ENCODE measurements around the gene LRRC71. TPM values are rescaled to one million over a fixed set of nuclear protein-coding genes. Genes with fewer than 3 reads are reported as not detected.

The LRRC71 gene
- total RNA-seq, 1 experiment from 2014 or later = not detected

- no peak for DNase-seq (ENCODE audit: low spot score)
These were observed 26.7 kb downstream of the LRRC71 start for GRCh38 chr1:156947127-156947526.

- no peak for DNase-seq (ENCODE audit: low spot score)
These were observed 27.5 kb downstream of the LRRC71 start for GRCh38 chr1:156947818-156948525.

GRCh38 chr1:156948708-156949107, 28.3 kb downstream of the LRRC71 start:
- no peak for DNase-seq (ENCODE audit: low spot score)

DNA sequence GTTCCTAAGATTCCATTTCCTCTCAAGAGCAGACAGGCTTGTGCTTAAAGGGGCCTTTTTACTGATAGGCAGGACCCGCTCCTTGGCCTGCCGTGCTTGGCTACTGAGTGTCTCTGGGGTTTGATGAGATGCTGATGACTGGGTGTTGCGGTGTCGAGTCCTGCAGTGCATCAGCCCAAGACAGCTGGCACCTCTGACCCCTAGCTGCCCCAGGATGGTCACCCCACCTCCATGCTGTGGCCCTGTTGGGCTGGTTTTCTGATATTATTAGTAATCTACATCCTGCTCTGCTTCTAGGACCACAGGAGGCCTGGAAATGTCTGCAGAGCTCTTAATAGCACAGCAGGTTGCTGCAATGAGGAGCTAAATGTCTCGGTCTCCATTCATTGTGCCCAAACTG, 28.7 kb downstream of the LRRC71 start:
- DNase-seq (ENCODE audit: low spot score) = no peak

DNA sequence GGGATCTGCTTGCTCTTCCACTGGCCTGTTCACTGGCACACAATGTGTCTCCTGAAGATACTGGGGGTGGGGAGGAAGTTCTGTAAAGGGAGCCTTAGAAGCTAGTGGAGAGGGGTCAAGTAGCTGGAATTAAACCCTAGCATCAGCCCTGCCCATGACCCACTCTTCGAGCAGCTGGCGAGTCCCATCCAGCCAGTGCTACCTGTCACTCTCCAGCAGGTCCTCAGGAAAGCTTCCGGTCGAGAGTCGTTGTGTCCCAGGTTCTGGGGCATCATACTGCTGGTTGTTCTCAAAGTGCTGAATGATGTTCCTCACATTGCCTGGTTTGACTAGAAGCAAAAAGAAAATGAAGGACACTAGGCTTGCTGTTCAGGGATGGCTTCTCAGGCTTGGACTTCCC, 30.9 kb downstream of the LRRC71 start:
- no peak for DNase-seq (ENCODE audit: low spot score)

- DNase-seq (ENCODE audit: low spot score) = no peak
These were observed 33.1 kb downstream of the LRRC71 start for GRCh38 chr1:156953571-156953970.

DNA sequence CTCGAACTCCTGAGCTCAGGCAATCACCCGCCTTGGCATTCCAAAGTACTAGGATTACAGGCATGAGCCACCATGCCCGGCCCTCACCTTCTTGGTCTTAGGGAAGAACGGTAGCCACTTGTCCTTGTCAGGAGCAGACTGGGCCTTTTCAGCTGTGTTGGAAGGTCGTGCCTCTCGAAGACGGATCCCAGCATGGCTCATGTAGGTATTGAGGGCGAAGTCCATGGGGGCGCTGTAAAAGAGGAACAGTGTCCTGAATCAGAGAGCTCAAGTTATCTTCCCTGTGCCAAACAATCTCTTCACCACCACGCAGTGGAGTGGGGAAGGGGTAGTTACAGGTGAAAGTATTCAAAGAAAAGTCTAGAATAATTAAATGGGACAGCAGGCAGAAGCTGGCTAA, 35.9 kb downstream of the LRRC71 start:
- DNase-seq (ENCODE audit: low spot score) = no peak

- DNase-seq (ENCODE audit: low spot score) = no peak
These were observed 37.2 kb downstream of the LRRC71 start for GRCh38 chr1:156957634-156958033.

GRCh38 chr1:156958247-156958714, 37.8 kb downstream of the LRRC71 start:
- DNase-seq (ENCODE audit: low spot score) = no peak

DNA sequence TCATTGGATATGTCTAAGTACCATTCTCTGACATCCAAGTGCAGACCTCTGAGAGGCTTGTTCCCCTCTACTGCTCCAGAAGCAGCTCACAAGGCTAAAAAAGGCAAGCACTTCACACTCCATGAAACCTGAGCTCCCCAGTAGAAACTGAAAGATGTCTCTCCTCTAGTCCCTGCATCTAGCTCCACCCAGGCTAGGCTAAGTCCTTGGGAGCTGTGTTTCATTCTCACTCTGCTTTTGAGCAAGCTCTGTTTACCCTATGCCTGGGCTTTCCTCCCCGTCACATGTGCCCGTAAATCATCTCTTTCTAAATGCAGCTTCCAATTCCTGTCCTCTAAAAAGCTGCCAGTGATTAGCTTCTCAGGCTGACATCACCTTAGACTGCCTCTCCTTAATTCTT, 39.0 kb downstream of the LRRC71 start:
- no peak for DNase-seq (ENCODE audit: low spot score)

GRCh38 chr1:156959925-156960324, 39.5 kb downstream of the LRRC71 start:
- no peak for DNase-seq (ENCODE audit: low spot score)

DNA sequence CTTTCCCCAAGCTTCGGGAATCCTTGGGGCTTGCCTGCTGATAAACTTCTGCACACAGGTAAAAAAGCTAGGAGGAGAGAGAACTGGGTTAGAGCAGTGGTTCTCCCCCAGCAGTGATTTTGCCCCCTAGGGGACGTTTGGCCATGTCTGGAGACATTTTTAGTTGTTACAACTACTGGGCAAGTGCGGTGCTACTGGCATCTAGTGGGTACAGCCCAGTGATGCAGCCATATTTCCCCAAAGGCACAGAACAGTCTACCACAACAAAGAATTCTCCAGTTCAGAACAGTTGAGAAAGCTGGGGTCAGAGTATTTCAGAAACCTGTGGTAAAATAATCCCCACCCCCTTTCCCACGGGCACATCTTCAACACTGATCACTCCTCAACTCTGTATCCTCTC, 41.3 kb downstream of the LRRC71 start:
- peak; percentile 18 for DNase-seq (ENCODE audit: low spot score)

GRCh38 chr1:156963621-156964020, 43.2 kb downstream of the LRRC71 start:
- DNase-seq (ENCODE audit: low spot score) = no peak

- no peak for DNase-seq (ENCODE audit: low spot score)
These were observed 44.0 kb downstream of the LRRC71 start for GRCh38 chr1:156964441-156964840.

- no peak for DNase-seq (ENCODE audit: low spot score)
These were observed 49.1 kb downstream of the LRRC71 start for GRCh38 chr1:156969496-156969895.

DNA sequence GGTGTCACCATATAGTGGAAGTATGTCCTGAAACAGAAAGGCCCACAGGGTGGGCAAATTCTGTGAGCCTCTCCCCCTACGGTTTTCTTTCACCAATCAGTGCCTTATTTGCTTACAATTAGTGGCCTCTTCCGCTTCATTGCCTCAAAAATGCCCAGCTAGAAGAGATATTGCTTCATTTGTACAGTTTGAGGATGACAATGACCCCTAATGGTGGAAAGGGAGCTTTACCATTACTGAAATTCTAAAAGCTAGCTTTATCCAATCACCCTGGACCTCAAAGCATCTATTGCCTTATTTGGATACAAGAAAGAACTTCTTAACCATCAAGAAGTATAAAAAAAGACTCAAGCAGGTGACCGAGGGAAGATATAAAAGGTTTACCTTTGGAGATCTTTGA, 49.6 kb downstream of the LRRC71 start:
- no peak for DNase-seq (ENCODE audit: low spot score)

- DNase-seq (ENCODE audit: low spot score) = no peak
These were observed 53.0 kb downstream of the LRRC71 start for GRCh38 chr1:156973417-156973816.

- DNase-seq (ENCODE audit: low spot score) = no peak
These were observed 54.7 kb downstream of the LRRC71 start for GRCh38 chr1:156975084-156975483.

- DNase-seq (ENCODE audit: low spot score) = no peak
These were observed 60.1 kb downstream of the LRRC71 start for GRCh38 chr1:156980551-156980950.

Other genes with a start within 250 kb of the LRRC71 start
- 0.41 and 0.48 TPM in 2 replicates for gene NES, start 243.2 kb upstream of the LRRC71 start, total RNA-seq (2014; rRNA removed; shearing (Covaris generic))
- gene CRABP2, start 215.0 kb upstream of the LRRC71 start, total RNA-seq (2014; rRNA removed; shearing (Covaris generic)) = 0.95 and 3.8 TPM in 2 replicates
- 11.6 and 20.0 TPM in 2 replicates for gene METTL25B, start 192.2 kb upstream of the LRRC71 start, total RNA-seq (2014; rRNA removed; shearing (Covaris generic))
- 22.2 and 27.0 TPM in 2 replicates for gene ISG20L2, start 191.9 kb upstream of the LRRC71 start, total RNA-seq (2014; rRNA removed; shearing (Covaris generic))
- 82.2 and 96.3 TPM in 2 replicates for gene MRPL24, start 179.5 kb upstream of the LRRC71 start, total RNA-seq (2014; rRNA removed; shearing (Covaris generic))
- gene HDGF, start 169.0 kb upstream of the LRRC71 start, total RNA-seq (2014; rRNA removed; shearing (Covaris generic)) = 168 and 173 TPM in 2 replicates
- 22.2 and 36.2 TPM in 2 replicates for gene PRCC, start 153.1 kb upstream of the LRRC71 start, total RNA-seq (2014; rRNA removed; shearing (Covaris generic))
- gene SH2D2A, start 103.8 kb upstream of the LRRC71 start, total RNA-seq (2014; rRNA removed; shearing (Covaris generic)) = 2.5 TPM in 2 replicates
- not detected in 2 replicates for gene INSRR, start 61.5 kb upstream of the LRRC71 start, total RNA-seq (2014; rRNA removed; shearing (Covaris generic))
- 0.10 TPM in 1 of 2 replicates, not detected in the other for gene NTRK1, start 59.8 kb upstream of the LRRC71 start, total RNA-seq (2014; rRNA removed; shearing (Covaris generic))
- not detected in 2 replicates for gene PEAR1, start 26.9 kb upstream of the LRRC71 start, total RNA-seq (2014; rRNA removed; shearing (Covaris generic))
- 12.2 and 12.6 TPM in 2 replicates for gene ARHGEF11, start 125.1 kb downstream of the LRRC71 start, total RNA-seq (2014; rRNA removed; shearing (Covaris generic))
- gene ETV3L, start 179.2 kb downstream of the LRRC71 start, total RNA-seq (2014; rRNA removed; shearing (Covaris generic)) = not detected in 2 replicates
- 3.2 and 5.6 TPM in 2 replicates for gene ETV3, start 217.8 kb downstream of the LRRC71 start, total RNA-seq (2014; rRNA removed; shearing (Covaris generic))

Measured in H4 (cell line).